KG1 (cell line): ENCODE data around the gene PLA2G7.
"Not testable (repeated sequence)": the region's sequence is repeated elsewhere in the genome, so short reads cannot be mapped to it uniquely, and the experiment has no call there.

ENCODE experiments used
- DNase-seq: peaks from one replicate; lab custom pipeline; 2025; lab: John Stamatoyannopoulos, UW

The PLA2G7 gene

GRCh38 chr6:46748940-46749503, 13.8 kb upstream of the PLA2G7 start:
- no peak for DNase-seq

DNA sequence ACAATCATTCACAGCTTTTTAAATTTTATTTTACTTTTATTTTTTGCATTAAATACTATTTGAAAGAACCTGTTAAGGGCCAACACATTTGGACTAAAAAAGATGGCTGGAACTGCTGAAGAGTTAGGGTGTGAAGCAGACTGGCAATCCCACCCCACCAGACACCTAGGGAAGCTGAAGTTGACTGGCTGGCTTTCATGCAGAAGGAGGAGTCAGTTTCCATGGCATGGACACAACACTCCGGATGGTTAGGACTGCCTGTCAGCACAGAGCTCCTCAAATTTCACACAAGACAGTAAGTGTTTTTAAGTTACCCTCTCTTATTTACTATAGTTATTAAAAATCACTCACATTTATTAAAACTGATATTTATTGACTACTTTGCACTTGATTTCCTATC, 11.5 kb upstream of the PLA2G7 start, which contains the start of gene ANKRD66:
Gene ANKRD66, plus strand, starts transcription at position 238 of the 400 bp plus-strand sequence. CDS start 5,016 bp downstream, outside the sequence.
- DNase-seq, result no peak

DNA sequence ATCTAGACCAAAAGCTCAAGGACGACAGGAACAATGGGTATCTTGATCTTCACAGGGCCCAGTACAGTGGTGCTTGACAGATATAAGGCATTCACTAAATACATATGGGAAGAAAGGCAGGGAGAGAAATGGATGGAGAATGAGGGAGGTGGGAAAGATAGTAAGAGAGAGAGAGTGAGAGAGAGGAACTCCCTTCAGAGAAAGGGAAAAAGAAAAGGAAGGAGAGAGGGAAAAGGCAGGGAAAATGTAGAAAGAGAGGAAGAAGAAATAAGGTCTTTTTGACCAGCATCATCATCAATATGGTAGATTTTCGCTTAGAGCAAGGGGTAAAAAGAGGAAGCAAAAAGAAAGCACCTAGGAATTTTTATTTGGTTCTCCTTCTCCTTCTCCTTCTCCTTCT, 10.8 kb upstream of the PLA2G7 start:
- DNase-seq, result no peak

DNA sequence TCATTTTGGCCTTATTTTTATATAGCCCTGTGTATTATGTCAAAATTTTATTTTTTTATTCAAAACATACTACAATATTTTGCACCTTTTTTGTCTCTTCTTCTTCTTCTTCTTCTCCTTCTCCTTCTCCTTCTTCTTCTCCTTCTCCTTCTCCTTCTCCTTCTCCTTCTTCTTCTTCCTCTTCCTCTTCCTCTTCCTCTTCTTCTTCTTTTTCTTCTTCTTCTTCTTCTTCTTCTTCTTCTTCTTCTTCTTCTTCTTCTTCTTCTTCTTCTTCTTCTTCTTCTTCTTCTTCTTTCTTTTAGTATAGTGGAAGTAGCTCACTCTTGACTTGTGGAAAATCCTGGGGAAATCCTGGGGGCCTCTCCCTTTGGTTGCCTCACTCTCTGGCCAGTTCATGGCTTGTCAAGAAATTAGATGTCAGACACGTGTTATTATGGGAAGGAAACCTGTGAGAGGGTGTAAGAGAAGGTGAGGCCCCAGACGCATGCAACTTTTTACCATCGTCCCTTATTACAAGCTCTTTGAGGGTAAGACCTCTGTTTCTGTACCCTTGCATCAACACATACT, 9.1 kb upstream of the PLA2G7 start:
- DNase-seq, result not testable (repeated sequence)

GRCh38 chr6:46743425-46744158, 8.4 kb upstream of the PLA2G7 start:
- no peak for DNase-seq

GRCh38 chr6:46741910-46742309, 6.7 kb upstream of the PLA2G7 start:
- no peak for DNase-seq

- no peak for DNase-seq
These were observed 6.3 kb upstream of the PLA2G7 start for GRCh38 chr6:46741482-46741881.

- DNase-seq, result no peak
These were observed 1.7 kb upstream of the PLA2G7 start for GRCh38 chr6:46736906-46737305.

DNA sequence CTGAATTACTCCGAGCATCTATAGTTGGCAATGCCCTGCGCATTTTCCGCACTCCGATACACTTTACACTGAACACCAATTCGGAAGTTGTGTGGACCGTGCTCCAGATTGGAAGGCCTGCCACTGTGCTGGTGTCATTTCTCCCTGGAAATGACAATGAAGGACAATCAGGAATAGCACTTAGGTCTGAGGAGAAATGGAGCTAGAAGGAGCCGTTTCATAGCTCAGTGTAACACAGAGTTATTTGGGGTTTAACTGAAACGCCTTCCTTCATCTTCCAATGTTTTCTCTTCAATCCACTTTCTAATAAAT, 501 bp upstream of the PLA2G7 start:
- no peak for DNase-seq

GRCh38 chr6:46733341-46733801, 1.8 kb downstream of the PLA2G7 start:
- DNase-seq, result no peak

DNA sequence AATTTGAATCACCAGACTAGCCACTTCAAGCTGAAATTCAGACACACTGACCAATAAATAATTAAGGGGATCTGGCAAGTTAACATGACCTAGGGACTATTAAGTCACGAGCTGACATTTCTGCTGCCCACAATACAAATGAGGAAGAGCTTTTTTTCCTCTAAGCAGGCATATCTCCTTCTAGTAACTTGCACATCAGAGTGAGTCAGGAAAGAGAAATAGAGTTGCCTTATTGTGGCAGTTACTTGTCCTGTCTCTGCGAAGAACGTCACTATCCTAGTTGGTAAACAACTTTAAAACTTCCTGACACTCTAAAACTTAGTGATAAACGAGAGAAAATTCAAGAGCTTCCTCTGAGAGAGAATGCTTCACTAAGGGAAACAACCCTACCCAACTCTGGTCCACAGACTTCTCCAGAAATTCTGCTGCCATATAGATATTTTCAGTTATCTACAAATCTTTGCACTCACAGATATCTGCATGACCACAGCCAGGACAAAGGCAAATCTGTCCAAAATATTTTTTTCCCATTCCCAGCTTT, 4.2 kb downstream of the PLA2G7 start:
- DNase-seq, result no peak

DNA sequence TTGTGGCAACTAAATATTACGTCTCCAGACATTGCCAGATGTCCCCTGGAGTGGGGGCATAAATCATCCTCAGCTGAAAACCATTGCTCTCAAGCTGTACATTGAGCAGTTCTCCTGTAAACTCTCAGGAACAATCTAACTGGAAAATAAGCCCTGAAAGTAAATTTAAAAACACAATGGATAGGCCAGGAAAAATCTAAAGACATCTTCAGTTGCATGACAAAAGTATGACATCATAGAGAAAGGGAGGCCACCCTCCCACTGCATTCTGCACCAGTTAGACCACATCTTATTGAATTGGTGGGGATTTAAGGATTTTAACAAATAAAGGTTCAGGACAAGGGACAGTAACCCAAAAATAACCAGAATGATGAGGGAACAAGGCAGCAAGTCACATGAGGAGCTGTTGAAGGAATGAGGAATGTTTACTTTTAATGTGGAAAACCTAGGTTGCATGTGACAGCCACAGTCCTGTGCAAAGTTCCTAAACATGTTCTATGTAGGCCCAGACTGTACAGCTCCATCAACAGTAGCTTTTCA, 5.3 kb downstream of the PLA2G7 start:
- DNase-seq, result no peak

- no peak for DNase-seq
These were observed 14.8 kb downstream of the PLA2G7 start for GRCh38 chr6:46720401-46720800.

- DNase-seq, result no peak
These were observed 16.1 kb downstream of the PLA2G7 start for GRCh38 chr6:46719099-46719498.

DNA sequence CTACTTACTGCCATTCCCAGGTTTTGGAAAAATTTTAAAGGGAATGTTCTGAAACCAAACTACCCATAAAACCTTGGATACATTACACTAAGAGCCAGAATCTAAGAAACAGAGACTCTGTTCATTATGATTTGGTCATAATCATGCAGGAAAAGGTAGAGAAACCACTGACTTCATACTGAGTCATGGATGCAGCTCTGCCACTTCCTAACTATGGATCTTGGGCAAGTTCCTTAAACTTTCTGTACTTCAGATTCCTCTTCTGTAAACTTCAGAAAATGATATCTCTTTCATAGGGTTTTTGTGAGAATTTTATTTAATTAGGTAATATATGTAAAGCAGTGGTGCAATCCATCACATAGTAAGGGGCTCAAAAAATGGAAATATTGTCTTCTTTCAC, 20.0 kb downstream of the PLA2G7 start:
- DNase-seq, result no peak

- no peak for DNase-seq
These were observed 23.7 kb downstream of the PLA2G7 start for GRCh38 chr6:46711491-46711890.

- no peak for DNase-seq
These were observed 28.7 kb downstream of the PLA2G7 start for GRCh38 chr6:46706464-46706863.

GRCh38 chr6:46704562-46704961, 30.6 kb downstream of the PLA2G7 start:
- no peak for DNase-seq

GRCh38 chr6:46699970-46700369, 35.2 kb downstream of the PLA2G7 start:
- no peak for DNase-seq

- no peak for DNase-seq
These were observed 44.2 kb downstream of the PLA2G7 start for GRCh38 chr6:46690911-46691451.

DNA sequence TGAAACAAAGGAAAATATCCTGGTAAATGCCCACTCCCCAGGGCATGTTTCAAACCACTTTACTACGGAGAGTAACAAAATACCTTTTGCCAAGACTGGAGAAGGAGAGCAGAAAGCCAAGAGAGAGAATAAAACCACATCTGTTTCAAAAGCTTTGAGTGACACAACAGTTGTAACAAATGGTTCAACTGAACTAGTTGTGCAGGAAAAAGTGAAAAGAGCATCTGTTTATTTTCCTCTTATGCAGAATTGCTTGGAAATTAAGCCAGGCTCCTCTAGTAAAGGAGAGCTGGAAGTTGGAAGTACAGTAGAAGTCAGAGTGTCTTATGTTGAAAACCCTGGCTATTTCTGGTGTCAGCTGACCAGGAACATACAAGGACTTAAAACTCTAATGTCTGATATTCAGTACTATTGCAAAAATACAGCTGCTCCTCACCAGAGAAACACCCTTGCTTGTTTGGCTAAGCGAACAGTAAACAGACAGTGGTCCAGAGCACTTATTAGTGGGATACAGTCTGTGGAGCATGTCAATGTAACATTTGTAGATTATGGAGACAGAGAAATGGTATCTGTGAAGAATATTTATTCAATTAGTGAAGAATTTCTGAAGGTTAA, 44.9 kb downstream of the PLA2G7 start:
- no peak for DNase-seq

- no peak for DNase-seq
These were observed 45.5 kb downstream of the PLA2G7 start for GRCh38 chr6:46689657-46690056.
